HG02973 (cell line): ENCODE measurements around the gene FAM156A.
"Not testable (repeated sequence)": the region's sequence is repeated elsewhere in the genome, so short reads cannot be mapped to it uniquely, and the experiment has no call there.

Experiments
- ATAC-seq: cut with Tn5 transposase; IDR thresholded peaks from one replicate; pipeline ENCODE4 v1.9.1; 2021; ENCODE audit warnings: moderate library complexity; ENCODE audit not compliant: unreplicated experiment

The FAM156A gene

GRCh38 chrX:52905531-52905930, 52.8 kb downstream of the FAM156A start:
- not testable (repeated sequence) for ATAC-seq
